AG10803 (cell line): ENCODE data around the gene MYF6.
"Not testable (repeated sequence)": the region's sequence is repeated elsewhere in the genome, so short reads cannot be mapped to it uniquely, and the experiment has no call there.

ENCODE experiments used
- DNase-seq: peaks from one replicate; pipeline ENCODE4 v3.0.0; 2010; ENCODE audit warnings: low read depth
- H3K4me3 ChIP-seq: 2 replicates; pipeline ENCODE4 v1.5.1; 2011; ENCODE audit warnings: mild to moderate bottlenecking, low read length, control low read depth
- CTCF ChIP-seq: conservative IDR thresholded peaks from 2 replicates; pipeline ENCODE4 v1.5.1; 2011; ENCODE audit warnings: mild to moderate bottlenecking, low read length, control low read depth, inconsistent platforms

Gene MYF6

GRCh38 chr12:80707126-80707829 is at the start of gene MYF6:
Gene MYF6 (plus strand): TSS chr12:80707634. CDS start chr12:80707720, 86 bp downstream.
- no peak for TF ChIP-seq CTCF
- DNase-seq: no peak
- H3K4me3 ChIP-seq: no peak within 1 kb of the TSS

DNA sequence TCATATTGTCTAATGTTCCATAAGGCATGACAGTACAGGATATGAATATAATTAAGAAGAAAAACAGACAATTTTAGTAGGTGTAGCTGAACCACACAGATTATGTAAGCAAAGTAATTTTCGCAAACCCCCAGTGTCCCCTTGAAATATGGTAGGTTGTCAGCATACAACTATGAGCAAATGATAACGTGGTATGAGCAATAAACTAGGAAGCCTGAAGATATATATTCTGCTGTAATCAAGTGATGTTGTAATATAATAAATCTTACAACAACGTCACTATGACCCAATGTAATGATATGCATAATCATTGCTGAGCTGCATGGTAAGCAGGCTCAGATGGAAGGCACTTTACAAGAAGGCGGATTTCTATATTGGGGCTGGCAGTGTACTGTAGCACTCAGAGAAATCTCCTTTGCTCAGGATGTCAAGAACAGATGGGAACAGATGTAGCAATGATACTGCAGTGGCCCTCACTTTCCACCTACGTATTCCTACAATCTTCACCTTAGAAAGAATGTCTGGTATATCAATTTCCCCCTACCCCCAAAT is 47.8 kb upstream of the MYF6 start:
- no peak overlapping the region for H3K4me3 ChIP-seq
- no peak for DNase-seq
- no peak for TF ChIP-seq CTCF

DNA sequence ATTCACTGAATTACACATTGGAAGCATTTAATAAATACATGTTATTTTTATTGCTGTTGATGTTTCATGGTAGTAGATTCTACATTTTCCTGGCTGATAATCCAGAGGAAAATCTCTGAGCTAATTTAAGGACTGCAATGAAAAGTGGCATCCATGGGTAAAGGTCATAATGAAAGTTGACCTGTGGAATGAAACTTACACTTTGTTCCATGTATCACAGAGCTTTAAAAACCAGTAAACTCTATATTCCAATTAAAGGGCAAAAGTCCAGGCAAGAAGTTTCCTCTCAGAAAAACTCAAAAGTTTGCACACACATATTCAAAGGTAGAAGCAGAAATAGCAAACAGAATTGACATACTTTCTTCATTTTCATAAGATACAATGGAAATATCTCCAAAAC is 44.8 kb upstream of the MYF6 start:
- H3K4me3 ChIP-seq: no peak overlapping the region
- TF ChIP-seq CTCF: no peak
- no peak for DNase-seq

DNA sequence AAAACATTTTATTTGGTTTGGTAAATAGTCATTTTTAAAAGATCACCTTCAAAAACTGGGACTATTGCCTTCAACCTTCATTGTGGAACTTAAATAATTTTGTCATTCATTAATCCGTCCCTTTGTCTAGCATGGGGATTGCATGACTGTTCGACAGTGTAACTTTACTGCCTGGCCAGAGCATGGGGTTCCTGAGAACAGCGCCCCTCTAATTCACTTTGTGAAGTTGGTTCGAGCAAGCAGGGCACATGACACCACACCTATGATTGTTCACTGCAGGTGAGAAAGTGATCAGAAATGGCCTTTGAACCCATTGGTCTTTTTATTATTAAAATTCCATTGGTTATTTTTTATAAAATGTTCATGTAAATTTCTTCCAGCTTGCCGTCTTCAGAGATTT is 37.2 kb upstream of the MYF6 start:
- no peak overlapping the region for H3K4me3 ChIP-seq
- DNase-seq: no peak
- TF ChIP-seq CTCF: no peak

- peak; percentile 29; the same call in 1 of the 2 replicates for TF ChIP-seq CTCF
- H3K4me3 ChIP-seq: not testable (repeated sequence)
- DNase-seq: peak; percentile 21
Measured at GRCh38 chr12:80676042-80676636, 31.3 kb upstream of the MYF6 start.

- no peak overlapping the region for H3K4me3 ChIP-seq
- DNase-seq: no peak
- no peak for TF ChIP-seq CTCF
Measured at GRCh38 chr12:80676856-80677255, 30.6 kb upstream of the MYF6 start.

DNA sequence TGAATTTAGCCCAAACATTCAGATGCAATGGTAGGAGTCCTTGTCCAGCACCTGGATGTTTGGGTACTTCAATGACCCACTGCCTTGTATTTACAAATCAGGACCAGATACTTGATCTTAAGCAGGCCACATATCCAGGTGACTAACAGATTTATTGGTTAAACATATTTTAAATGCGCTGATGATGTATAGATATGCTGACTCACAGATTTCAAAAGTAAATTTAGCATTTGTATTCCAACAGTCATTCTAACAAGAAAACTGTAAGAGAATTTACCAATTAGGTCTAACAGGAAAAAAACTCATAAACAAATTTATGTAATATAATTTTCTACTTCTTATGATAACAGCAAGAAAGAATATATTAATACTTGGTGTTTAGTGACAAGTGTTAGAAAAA is 29.4 kb upstream of the MYF6 start:
- no peak overlapping the region for H3K4me3 ChIP-seq
- TF ChIP-seq CTCF: no peak
- DNase-seq: no peak
